Osteocyte (in vitro differentiated cells): ENCODE results near the gene IRF5. TPM values are rescaled to one million over a fixed set of nuclear protein-coding genes. Genes with fewer than 3 reads are reported as not detected.

Experiments
- DNase-seq: peaks from one replicate; pipeline ENCODE4 v3.0.0; 2021; ENCODE audit warnings: mixed read lengths; ENCODE audit not compliant: unreplicated experiment; ENCODE audit errors: extremely low spot score
- H3K27ac Mint-ChIP-seq: one replicate; pipeline ENCODE4 v1.8.0; 2021; ENCODE audit warnings: mild to moderate bottlenecking, mixed read lengths; ENCODE audit not compliant: unreplicated experiment
- H3K27me3 Mint-ChIP-seq: one replicate; pipeline ENCODE4 v1.8.0; 2021; ENCODE audit warnings: mixed read lengths; ENCODE audit not compliant: unreplicated experiment
- H3K36me3 Mint-ChIP-seq: one replicate; pipeline ENCODE4 v1.8.0; 2021; ENCODE audit warnings: mixed read lengths; ENCODE audit not compliant: unreplicated experiment
- H3K4me1 Mint-ChIP-seq: one replicate; pipeline ENCODE4 v1.8.0; 2021; ENCODE audit warnings: mixed read lengths; ENCODE audit not compliant: unreplicated experiment
- H3K4me3 Mint-ChIP-seq: one replicate; pipeline ENCODE4 v1.8.0; 2021; ENCODE audit warnings: mild to moderate bottlenecking, moderate library complexity, mixed read lengths; ENCODE audit not compliant: unreplicated experiment
- H3K9me3 Mint-ChIP-seq: one replicate; pipeline ENCODE4 v1.8.0; 2021; ENCODE audit warnings: mixed read lengths; ENCODE audit not compliant: unreplicated experiment
- total RNA-seq: library from RNA; stranded (reverse); gene quantifications from 2 replicates; pipeline ENCODE4 v1.2.1, GENCODE V29; 2021
- TF ChIP-seq, protein P1 (sequence below): fragments of 200-600 bp; sonication (generic); IDR thresholded peaks from 2 replicates; pipeline ENCODE4 v1.5.0; 2021; ENCODE audit warnings: antibody characterized with exemption, mild to moderate bottlenecking, moderate library complexity

Gene IRF5
- total RNA-seq, 1 donor from 2014 or later = 0.24 TPM

DNA sequence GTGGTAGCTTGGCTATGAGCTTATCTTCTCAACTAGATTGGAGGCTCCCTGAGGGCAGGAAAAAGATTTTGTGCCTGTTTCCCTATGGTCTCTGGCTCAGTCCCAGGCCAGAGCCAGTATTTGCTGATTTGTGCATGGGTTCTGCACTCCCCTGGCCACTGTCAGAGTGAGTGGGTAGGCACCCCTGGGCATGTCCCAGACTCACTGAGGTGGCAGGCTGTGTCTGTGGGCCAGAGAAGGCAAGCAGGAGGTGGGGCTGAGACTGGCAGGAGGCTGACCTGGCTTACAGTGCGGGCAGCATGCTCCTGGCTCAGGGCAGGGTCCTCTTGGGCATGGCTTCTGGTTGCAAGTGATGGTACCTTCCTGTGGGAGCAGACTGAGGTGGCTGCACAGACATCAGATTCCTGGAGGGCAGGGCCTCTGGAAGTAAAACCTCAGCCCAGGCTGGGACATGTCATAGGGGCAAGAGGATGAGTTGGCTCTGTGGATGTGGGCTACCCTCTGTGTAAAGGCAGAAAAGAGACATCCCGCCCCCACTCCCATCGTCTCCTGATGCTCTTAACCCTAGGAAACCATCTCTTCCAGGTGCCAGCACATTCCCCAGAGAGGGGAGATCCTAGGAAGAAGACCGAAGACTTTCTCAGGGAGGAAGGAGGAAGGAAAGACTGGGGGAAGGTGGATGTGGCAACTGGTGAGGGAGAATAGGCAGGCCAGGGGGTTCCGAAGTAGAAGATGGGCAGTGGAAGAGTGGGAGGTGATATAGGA is 31.5 kb upstream of the IRF5 start:
- TF ChIP-seq, protein P1, sequence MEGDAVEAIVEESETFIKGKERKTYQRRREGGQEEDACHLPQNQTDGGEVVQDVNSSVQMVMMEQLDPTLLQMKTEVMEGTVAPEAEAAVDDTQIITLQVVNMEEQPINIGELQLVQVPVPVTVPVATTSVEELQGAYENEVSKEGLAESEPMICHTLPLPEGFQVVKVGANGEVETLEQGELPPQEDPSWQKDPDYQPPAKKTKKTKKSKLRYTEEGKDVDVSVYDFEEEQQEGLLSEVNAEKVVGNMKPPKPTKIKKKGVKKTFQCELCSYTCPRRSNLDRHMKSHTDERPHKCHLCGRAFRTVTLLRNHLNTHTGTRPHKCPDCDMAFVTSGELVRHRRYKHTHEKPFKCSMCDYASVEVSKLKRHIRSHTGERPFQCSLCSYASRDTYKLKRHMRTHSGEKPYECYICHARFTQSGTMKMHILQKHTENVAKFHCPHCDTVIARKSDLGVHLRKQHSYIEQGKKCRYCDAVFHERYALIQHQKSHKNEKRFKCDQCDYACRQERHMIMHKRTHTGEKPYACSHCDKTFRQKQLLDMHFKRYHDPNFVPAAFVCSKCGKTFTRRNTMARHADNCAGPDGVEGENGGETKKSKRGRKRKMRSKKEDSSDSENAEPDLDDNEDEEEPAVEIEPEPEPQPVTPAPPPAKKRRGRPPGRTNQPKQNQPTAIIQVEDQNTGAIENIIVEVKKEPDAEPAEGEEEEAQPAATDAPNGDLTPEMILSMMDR = no peak
- peaks cover 38% of the 10 kb centered on the region for H3K27me3 Mint-ChIP-seq
- H3K4me3 Mint-ChIP-seq = no peak overlapping the region
- no peaks in the 10 kb centered on the region for H3K36me3 Mint-ChIP-seq
- peaks cover 17% of the 10 kb centered on the region for H3K4me1 Mint-ChIP-seq
- no peaks in the 10 kb centered on the region for H3K9me3 Mint-ChIP-seq
- DNase-seq = no peak
- no peak overlapping the region for H3K27ac Mint-ChIP-seq

DNA sequence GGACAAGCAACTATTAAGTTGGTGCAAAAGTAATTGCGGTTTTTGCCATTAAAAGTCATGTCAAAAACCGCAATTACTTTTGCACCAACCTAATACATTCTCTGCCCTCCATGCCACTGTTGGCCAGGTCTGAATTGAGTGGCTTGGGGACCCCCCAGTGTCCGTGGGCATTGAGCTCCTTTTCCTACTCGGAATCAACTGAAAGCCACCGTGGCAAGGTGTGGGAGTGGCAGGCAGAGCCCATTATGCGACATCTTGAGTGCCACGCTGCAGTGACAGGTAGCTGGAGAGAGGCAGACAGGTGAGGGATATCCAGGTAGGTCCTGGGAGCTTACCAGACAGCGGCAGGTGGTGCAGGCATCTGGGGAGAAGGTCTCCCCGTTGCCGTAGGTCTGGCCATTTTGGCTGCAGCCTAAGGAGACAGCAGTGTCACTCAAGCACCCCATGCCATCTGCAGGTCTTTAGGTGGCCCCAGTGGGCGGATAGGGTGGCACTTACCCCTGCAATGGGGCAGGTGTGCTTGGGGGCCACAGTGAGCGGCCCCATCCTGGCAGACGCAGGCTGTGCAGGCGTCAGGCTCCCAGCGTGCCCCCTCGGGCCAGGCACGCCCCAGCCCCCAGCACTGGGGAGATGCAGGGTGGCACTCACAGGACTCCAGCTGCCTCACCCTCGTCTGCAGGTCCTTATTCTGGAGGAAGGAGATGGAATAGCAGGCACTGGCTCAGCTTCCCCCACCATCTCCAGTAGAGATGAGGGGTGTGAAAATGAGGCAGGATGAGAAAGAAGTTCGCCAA is 30.8 kb upstream of the IRF5 start:
- H3K4me3 Mint-ChIP-seq = no peak overlapping the region
- H3K36me3 Mint-ChIP-seq = no peaks in the 10 kb centered on the region
- no peak for DNase-seq
- TF ChIP-seq, protein P1 = no peak
- H3K9me3 Mint-ChIP-seq = no peaks in the 10 kb centered on the region
- peaks cover 20% of the 10 kb centered on the region for H3K4me1 Mint-ChIP-seq
- H3K27me3 Mint-ChIP-seq = peaks cover 34% of the 10 kb centered on the region
- no peak overlapping the region for H3K27ac Mint-ChIP-seq

DNA sequence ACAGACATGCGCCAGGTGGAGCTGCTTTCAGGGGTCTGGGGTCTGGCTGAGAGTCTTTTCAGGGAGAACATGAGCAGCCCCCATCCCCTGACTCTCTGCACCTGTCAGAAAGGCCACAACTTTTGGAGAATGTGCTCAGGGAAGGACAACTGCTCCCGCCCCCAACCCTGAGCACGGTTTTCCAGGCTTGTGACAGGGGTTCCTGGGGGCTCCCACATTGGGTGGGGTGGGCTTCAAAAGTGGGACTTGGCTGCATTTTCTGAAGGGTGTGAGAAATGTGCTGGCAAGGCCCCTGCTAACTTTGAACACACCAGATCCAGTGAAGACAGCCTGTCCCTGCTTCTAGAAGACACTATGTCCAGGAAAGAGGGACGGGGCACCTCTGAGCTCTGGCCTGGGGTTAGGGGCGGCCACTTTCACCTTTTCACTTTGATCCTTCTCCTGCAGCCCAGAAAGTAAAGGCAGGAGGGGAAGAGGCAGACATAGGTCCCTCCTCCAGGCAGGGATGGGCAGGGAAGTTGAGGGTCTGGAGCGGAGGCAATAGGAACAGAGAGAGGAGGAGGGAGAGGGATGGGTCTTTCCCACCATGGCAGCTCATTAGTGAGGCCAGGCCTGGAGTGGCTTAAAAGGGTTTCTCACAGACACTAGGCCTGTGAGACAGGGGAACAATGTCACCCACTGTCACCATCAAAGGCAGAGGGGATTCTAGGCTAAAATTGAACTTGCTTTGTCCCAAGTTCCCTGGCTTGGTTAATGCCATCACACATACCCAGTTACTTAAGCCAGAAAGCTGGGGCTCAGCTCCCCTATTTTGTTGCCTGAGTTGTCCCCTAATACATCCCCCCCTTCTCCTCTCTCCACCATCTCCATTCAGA is 28.7 kb upstream of the IRF5 start:
- no peaks in the 10 kb centered on the region for H3K36me3 Mint-ChIP-seq
- H3K4me3 Mint-ChIP-seq = peak overlapping the region; percentile 71
- TF ChIP-seq, protein P1 = no peak
- no peaks in the 10 kb centered on the region for H3K9me3 Mint-ChIP-seq
- H3K27me3 Mint-ChIP-seq = peaks cover 25% of the 10 kb centered on the region
- no peak overlapping the region for H3K27ac Mint-ChIP-seq
- H3K4me1 Mint-ChIP-seq = peaks cover 15% of the 10 kb centered on the region
- no peak for DNase-seq

DNA sequence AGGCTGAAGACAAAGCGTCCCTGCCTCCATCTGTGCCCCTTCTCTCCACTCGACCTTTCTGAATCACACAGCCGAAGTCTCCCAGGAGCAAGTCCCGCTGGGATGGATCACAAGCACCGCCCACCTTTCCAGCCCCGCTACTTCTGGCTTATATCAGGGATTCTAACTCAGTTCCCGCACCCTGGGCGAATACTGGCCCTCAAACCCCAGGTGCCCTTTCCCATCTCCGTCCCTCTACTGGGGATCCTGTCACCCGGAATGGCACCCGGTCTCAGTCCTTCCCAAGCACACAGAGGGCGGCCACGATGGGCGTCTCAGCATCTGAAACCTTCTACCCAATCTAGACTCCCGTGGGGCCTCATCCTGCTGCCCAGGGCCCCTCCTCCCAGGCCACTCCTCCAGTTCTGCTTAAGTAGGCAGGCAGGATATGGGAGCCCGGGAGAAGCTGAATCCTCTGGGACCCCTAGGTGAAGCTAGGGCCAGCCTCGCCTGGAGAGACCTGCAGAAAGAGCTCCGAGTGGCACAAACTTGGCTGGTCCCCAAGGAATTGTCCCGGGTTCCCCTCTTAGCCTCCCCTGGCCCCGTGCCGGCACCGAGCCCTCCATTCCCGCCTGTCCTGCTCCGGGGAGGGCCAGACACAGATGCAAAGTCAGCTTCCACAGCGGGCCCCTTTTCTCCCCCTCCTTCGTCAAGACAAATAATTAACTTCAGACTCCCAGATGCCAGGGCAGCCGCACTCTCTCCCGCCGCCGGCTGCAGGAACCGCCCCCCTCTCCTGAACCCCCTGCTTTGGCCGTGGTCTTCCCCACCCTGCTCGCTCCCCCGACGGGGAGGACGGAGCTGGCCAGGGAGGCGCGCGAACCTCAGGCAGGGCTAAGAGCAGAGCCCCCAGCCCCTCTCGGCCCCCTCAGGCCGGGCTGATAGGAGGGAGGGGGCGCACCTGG is 27.8 kb upstream of the IRF5 start:
- H3K4me3 Mint-ChIP-seq = peak overlapping the region; percentile 71
- DNase-seq = no peak
- no peaks in the 10 kb centered on the region for H3K36me3 Mint-ChIP-seq
- no peaks in the 10 kb centered on the region for H3K9me3 Mint-ChIP-seq
- H3K27ac Mint-ChIP-seq = peak overlapping the region; percentile 14
- H3K27me3 Mint-ChIP-seq = peaks cover 25% of the 10 kb centered on the region
- peaks cover 15% of the 10 kb centered on the region for H3K4me1 Mint-ChIP-seq
- TF ChIP-seq, protein P1 = no peak
